Measurements from ENCODE around the gene MARCO.

DNA sequence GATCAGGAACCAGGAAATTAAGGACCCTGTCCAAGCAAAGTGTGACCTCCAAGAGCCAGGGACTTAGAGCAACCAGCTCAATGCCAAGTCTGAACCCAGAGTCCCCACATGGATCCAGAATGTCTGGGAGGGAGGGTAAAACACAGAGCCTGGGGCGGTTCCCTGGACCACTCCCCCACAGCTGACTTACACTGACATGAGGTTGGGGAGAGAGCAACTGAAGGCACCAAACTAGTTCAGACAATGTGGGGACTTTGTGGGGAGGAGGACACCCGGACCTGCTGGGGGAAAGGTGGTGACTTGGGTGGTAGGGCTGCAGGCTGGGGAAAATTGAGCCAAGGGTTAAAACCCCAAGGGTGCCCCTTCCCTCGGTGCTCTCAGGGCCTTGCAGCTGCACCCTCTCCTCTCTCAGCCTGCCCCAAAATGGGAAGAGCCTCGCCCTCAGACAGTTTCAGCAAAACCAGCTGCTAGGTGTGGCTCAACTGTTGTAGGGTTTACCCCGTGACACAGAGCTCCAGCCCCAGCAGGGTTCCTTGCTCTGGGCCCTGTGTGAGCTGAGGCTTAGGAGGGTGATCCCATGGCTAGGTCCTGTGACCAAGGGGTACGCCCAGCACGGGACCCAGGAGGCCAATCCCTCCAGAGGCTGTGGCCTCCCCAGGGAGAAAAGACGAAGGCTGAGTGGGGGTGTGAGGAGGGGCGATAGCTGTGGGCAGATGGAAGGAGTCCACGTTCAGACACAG, 28.6 kb downstream of the MARCO start:
- TF ChIP-seq, protein P1, sequence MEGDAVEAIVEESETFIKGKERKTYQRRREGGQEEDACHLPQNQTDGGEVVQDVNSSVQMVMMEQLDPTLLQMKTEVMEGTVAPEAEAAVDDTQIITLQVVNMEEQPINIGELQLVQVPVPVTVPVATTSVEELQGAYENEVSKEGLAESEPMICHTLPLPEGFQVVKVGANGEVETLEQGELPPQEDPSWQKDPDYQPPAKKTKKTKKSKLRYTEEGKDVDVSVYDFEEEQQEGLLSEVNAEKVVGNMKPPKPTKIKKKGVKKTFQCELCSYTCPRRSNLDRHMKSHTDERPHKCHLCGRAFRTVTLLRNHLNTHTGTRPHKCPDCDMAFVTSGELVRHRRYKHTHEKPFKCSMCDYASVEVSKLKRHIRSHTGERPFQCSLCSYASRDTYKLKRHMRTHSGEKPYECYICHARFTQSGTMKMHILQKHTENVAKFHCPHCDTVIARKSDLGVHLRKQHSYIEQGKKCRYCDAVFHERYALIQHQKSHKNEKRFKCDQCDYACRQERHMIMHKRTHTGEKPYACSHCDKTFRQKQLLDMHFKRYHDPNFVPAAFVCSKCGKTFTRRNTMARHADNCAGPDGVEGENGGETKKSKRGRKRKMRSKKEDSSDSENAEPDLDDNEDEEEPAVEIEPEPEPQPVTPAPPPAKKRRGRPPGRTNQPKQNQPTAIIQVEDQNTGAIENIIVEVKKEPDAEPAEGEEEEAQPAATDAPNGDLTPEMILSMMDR (IDR thresholded peaks at IDR 0.05) = no peak
- TF ChIP-seq POLR2A (IDR thresholded peaks at IDR 0.05) = no peak
